Measurements from ENCODE around the gene CDK11B. TPM values are rescaled to one million over a fixed set of nuclear protein-coding genes. Genes with fewer than 3 reads are reported as not detected.
"Not testable (repeated sequence)": the region's sequence is repeated elsewhere in the genome, so short reads cannot be mapped to it uniquely, and the experiment has no call there.

Gene CDK11B
- polyA plus RNA-seq, 1 donor (not counting 4 experiments of a cell fraction or from before 2014, with no cell fraction given): 5.9 TPM

DNA sequence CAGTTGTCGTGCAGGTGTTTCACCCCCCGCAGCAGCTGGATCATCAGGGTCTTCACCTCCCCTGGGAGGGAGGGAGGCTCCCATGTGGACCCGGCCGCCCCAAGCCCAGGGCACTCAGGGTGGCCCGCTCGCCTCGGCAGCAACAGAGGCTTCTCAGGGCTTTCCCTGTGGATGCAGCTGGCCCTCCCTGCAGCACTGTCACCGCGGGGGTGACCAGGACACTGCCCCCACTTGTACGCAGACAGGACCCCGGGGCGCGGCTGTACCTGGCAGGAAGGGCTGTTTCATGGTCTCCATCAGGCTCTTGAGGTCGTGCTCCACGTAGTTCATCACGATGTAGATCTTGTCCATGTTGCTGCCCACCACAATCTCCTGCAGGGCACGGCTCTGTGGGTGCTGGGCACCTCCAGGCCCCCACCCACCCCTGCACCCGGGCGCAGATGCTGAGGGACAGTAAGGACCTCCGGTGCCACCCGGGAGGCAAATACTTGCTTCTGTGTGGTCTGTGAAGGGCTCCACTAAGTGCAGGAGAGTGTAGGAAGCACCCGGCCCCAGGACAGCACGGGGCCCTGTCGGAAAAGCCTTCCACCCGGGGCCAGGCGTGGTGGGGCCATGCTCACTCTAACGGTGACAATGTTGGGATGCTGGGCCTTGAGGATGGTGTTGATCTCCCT lies 45.6 kb upstream of the CDK11B start:
- H3K9me3 ChIP-seq (ENCODE audit: control insufficient read depth, low read depth, low read length); H3K27me3 ChIP-seq (ENCODE audit: control insufficient read depth, extremely low read depth, insufficient read depth, low read length); H3K9ac ChIP-seq (ENCODE audit: control insufficient read depth, extremely low read depth, insufficient read depth, low read length); H3K4me1 ChIP-seq (ENCODE audit: control insufficient read depth, extremely low read depth, insufficient read depth, low read length); H2AFZ ChIP-seq (ENCODE audit: control insufficient read depth, low read length); FAIRE-seq; H3K9me1 ChIP-seq (ENCODE audit: control insufficient read depth, extremely low read depth, insufficient read depth, low read length); H3K27ac ChIP-seq (ENCODE audit: control insufficient read depth, insufficient read depth, low read length); H3K79me2 ChIP-seq (ENCODE audit: control insufficient read depth, insufficient read depth, low read length); H4K20me1 ChIP-seq (ENCODE audit: control insufficient read depth, extremely low read depth, insufficient read depth, low read length); dilution Hi-C loops (cut with MboI; ENCODE audit: extremely low pct_ligation_motif_present, low sequenced_read_pairs); H3K4me2 ChIP-seq (ENCODE audit: control insufficient read depth, extremely low read depth, insufficient read depth, low read depth, low read length); H3K36me3 ChIP-seq (ENCODE audit: control insufficient read depth in 2 of 2, extremely low read depth in 1 of 2, insufficient read depth in 2 of 2, low read length in 2 of 2); H3K4me3 ChIP-seq (ENCODE audit: control insufficient read depth in 2 of 3, extremely low read depth in 1 of 3, insufficient read depth in 2 of 3, low read depth in 1 of 3, low read length in 3 of 3); DNase-seq (ENCODE audit: low read depth, low spot score): not testable (repeated sequence)

GRCh38 chr1:1703796-1704195 lies 45.0 kb upstream of the CDK11B start:
- dilution Hi-C loops (cut with MboI; ENCODE audit: extremely low pct_ligation_motif_present, low sequenced_read_pairs): no loop called here
- Histone ChIP-seq H3K27ac (ENCODE audit: control insufficient read depth, insufficient read depth, low read length) (no peak overlapping the region), H3K4me2 (ENCODE audit: control insufficient read depth, extremely low read depth, insufficient read depth, low read depth, low read length) (no peak overlapping the region), H3K4me3 (ENCODE audit: control insufficient read depth in 2 of 3, extremely low read depth in 1 of 3, insufficient read depth in 2 of 3, low read depth in 1 of 3, low read length in 3 of 3) (no peak overlapping the region), H3K9ac (ENCODE audit: control insufficient read depth, extremely low read depth, insufficient read depth, low read length) (no peak overlapping the region), H3K9me1 (ENCODE audit: control insufficient read depth, extremely low read depth, insufficient read depth, low read length) (no peaks in the 10 kb centered on the region), H3K27me3 (ENCODE audit: control insufficient read depth, extremely low read depth, insufficient read depth, low read length) (no peaks in the 10 kb centered on the region), H3K4me1 (ENCODE audit: control insufficient read depth, extremely low read depth, insufficient read depth, low read length) (no peaks in the 10 kb centered on the region), H4K20me1 (ENCODE audit: control insufficient read depth, extremely low read depth, insufficient read depth, low read length) (no peaks in the 10 kb centered on the region), H2AFZ (ENCODE audit: control insufficient read depth, low read length) (no peak overlapping the region), H3K79me2 (ENCODE audit: control insufficient read depth, insufficient read depth, low read length) (no peaks in the 10 kb centered on the region), H3K36me3 (ENCODE audit: control insufficient read depth in 2 of 2, extremely low read depth in 1 of 2, insufficient read depth in 2 of 2, low read length in 2 of 2) (no peaks in the 10 kb centered on the region), H3K9me3 (ENCODE audit: control insufficient read depth, low read depth, low read length) (no peaks in the 10 kb centered on the region)
- TF ChIP-seq, protein P1, sequence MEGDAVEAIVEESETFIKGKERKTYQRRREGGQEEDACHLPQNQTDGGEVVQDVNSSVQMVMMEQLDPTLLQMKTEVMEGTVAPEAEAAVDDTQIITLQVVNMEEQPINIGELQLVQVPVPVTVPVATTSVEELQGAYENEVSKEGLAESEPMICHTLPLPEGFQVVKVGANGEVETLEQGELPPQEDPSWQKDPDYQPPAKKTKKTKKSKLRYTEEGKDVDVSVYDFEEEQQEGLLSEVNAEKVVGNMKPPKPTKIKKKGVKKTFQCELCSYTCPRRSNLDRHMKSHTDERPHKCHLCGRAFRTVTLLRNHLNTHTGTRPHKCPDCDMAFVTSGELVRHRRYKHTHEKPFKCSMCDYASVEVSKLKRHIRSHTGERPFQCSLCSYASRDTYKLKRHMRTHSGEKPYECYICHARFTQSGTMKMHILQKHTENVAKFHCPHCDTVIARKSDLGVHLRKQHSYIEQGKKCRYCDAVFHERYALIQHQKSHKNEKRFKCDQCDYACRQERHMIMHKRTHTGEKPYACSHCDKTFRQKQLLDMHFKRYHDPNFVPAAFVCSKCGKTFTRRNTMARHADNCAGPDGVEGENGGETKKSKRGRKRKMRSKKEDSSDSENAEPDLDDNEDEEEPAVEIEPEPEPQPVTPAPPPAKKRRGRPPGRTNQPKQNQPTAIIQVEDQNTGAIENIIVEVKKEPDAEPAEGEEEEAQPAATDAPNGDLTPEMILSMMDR (optimal IDR thresholded peaks at IDR 0.05 in 1 of 3, IDR thresholded peaks at IDR 0.05 in 1 of 3, conservative IDR thresholded peaks at IDR 0.05 in 1 of 3; ENCODE audit: extremely low read depth in 1 of 3, insufficient read depth in 2 of 3, low read length in 3 of 3): no peak
- TF ChIP-seq EZH2 (IDR thresholded peaks at IDR 0.05; ENCODE audit: low read length): no peak
- DNase-seq (ENCODE audit: low read depth, low spot score) (no peak), FAIRE-seq (no peak)

DNA sequence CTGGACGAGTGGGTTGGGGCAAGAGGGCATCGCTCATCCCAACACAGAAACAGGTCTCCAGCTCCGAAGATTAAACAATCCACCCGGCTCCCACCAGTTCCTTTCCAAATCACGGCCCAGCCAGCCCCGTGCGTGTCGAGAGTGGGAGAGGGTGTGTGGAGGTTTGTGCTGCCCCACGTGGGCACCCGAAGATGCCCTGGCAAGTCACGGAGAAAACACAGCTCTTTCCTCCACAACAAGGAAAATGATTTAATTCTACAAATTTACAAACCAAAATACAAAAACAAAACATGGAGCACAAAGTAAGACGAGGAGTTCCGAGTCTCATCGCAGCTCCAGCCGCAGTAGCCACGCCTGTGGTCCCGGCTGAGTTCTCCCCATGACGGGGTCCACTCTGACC lies 43.7 kb upstream of the CDK11B start:
- H3K9ac ChIP-seq (ENCODE audit: control insufficient read depth, extremely low read depth, insufficient read depth, low read length); H3K4me2 ChIP-seq (ENCODE audit: control insufficient read depth, extremely low read depth, insufficient read depth, low read depth, low read length); H3K4me1 ChIP-seq (ENCODE audit: control insufficient read depth, extremely low read depth, insufficient read depth, low read length); H4K20me1 ChIP-seq (ENCODE audit: control insufficient read depth, extremely low read depth, insufficient read depth, low read length); H3K4me3 ChIP-seq (ENCODE audit: control insufficient read depth in 2 of 3, extremely low read depth in 1 of 3, insufficient read depth in 2 of 3, low read depth in 1 of 3, low read length in 3 of 3); DNase-seq (ENCODE audit: low read depth, low spot score); H3K27ac ChIP-seq (ENCODE audit: control insufficient read depth, insufficient read depth, low read length); H3K9me3 ChIP-seq (ENCODE audit: control insufficient read depth, low read depth, low read length); dilution Hi-C loops (cut with MboI; ENCODE audit: extremely low pct_ligation_motif_present, low sequenced_read_pairs); H3K9me1 ChIP-seq (ENCODE audit: control insufficient read depth, extremely low read depth, insufficient read depth, low read length); H3K36me3 ChIP-seq (ENCODE audit: control insufficient read depth in 2 of 2, extremely low read depth in 1 of 2, insufficient read depth in 2 of 2, low read length in 2 of 2); H2AFZ ChIP-seq (ENCODE audit: control insufficient read depth, low read length); H3K79me2 ChIP-seq (ENCODE audit: control insufficient read depth, insufficient read depth, low read length); H3K27me3 ChIP-seq (ENCODE audit: control insufficient read depth, extremely low read depth, insufficient read depth, low read length); FAIRE-seq: not testable (repeated sequence)

GRCh38 chr1:1700557-1700956 lies 41.8 kb upstream of the CDK11B start:
- H3K4me3 ChIP-seq (ENCODE audit: control insufficient read depth in 2 of 3, extremely low read depth in 1 of 3, insufficient read depth in 2 of 3, low read depth in 1 of 3, low read length in 3 of 3); H2AFZ ChIP-seq (ENCODE audit: control insufficient read depth, low read length); H3K9ac ChIP-seq (ENCODE audit: control insufficient read depth, extremely low read depth, insufficient read depth, low read length); H3K9me3 ChIP-seq (ENCODE audit: control insufficient read depth, low read depth, low read length); dilution Hi-C loops (cut with MboI; ENCODE audit: extremely low pct_ligation_motif_present, low sequenced_read_pairs); H3K27ac ChIP-seq (ENCODE audit: control insufficient read depth, insufficient read depth, low read length); H3K36me3 ChIP-seq (ENCODE audit: control insufficient read depth in 2 of 2, extremely low read depth in 1 of 2, insufficient read depth in 2 of 2, low read length in 2 of 2); DNase-seq (ENCODE audit: low read depth, low spot score); FAIRE-seq; H3K4me2 ChIP-seq (ENCODE audit: control insufficient read depth, extremely low read depth, insufficient read depth, low read depth, low read length); H3K9me1 ChIP-seq (ENCODE audit: control insufficient read depth, extremely low read depth, insufficient read depth, low read length); H3K79me2 ChIP-seq (ENCODE audit: control insufficient read depth, insufficient read depth, low read length); H4K20me1 ChIP-seq (ENCODE audit: control insufficient read depth, extremely low read depth, insufficient read depth, low read length); H3K4me1 ChIP-seq (ENCODE audit: control insufficient read depth, extremely low read depth, insufficient read depth, low read length); H3K27me3 ChIP-seq (ENCODE audit: control insufficient read depth, extremely low read depth, insufficient read depth, low read length): not testable (repeated sequence)
